Jurkat, Clone E6-1 (cell line): ENCODE results near the gene PARD3.
A peak's percentile ranks its signal among the peaks of the same experiment; 100 is the strongest.
"Not testable (repeated sequence)": the region's sequence is repeated elsewhere in the genome, so short reads cannot be mapped to it uniquely, and the experiment has no call there.

Source experiments
- DNase-seq: peaks from one replicate; pipeline ENCODE4 v3.0.0-alpha.2; 2011; ENCODE audit warnings: low read depth, low spot score
- H3K4me3 ChIP-seq: 2 replicates; pipeline ENCODE4 v1.5.1; 2011; ENCODE audit warnings: mild to moderate bottlenecking, low read length, control low read depth, moderate library complexity

PARD3 gene

DNA sequence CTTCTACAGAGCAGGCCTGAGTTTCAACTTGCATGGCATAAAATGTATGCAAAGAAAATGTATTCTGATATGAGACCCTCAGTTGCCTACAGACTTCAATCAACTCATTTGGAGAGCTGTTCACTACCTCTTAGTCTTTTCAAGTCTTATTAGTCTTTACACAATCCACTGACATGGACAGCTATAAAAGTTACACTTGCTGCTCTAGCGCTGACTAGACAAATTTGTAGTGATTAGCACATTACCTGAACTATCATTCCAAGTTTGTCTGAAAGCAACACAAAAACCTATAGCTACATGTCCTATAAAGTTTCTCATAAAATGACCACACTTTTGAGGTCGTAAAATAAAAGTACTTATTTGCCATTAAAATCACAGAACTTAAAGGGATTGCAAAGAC is 83.9 kb downstream of the PARD3 start:
- no peak for DNase-seq
- no peak overlapping the region for H3K4me3 ChIP-seq

DNA sequence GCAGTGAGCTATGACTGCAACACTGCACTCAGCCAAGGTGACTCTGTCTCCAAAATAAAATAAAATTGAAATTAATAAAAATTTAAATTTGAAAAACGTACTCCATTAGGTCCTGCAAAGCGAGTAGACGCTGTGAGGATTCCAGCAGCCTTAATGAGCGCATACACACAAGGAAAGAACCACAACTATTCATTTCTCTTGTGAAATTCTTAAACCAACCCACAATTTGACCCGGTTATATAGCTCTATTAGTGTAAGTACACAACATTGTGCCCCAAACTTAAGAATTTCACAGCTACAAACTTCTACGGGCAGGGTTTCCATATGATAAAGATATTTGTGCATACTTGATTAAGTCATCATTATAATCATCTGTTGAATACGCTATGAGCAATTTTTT is 84.4 kb downstream of the PARD3 start:
- no peak overlapping the region for H3K4me3 ChIP-seq
- DNase-seq = no peak

DNA sequence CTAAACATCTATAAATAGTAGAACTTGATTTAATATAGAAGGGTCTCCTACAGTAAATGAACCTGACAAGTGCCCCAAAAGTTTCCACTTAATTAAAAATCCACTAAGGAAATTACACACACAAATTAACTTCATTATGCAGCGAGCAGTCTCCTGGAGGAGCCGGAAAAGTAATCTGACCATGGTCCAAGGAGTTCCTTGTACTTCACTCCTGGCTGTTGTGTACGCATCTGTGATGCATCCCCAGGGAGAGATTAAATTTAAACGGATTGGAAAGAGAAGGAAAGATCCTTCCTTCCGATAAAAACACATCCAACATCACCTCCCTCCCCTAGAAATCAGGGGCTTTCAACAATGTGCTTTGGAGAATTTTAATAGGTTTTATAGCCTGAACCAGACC is 85.5 kb downstream of the PARD3 start:
- no peak for DNase-seq
- no peak overlapping the region for H3K4me3 ChIP-seq

DNA sequence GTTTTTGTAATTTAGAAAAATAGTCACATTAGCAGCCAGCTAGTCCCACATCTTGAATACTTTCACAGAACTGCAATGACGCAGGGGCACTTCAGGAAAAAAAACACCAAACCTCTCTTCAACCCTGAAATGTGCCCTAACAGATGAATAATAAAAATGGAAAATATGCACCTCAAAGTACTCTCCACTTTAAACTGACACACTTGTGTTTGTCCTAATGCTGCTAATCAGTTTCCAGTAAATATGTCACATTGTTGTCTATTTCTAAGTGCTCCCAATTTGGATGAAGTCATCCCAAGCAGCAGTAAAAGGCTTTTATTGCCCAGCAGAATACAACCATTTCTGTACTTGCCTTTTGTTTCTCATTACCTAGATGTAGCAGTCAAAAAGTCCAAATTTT is 86.7 kb downstream of the PARD3 start:
- H3K4me3 ChIP-seq = no peak overlapping the region
- no peak for DNase-seq

DNA sequence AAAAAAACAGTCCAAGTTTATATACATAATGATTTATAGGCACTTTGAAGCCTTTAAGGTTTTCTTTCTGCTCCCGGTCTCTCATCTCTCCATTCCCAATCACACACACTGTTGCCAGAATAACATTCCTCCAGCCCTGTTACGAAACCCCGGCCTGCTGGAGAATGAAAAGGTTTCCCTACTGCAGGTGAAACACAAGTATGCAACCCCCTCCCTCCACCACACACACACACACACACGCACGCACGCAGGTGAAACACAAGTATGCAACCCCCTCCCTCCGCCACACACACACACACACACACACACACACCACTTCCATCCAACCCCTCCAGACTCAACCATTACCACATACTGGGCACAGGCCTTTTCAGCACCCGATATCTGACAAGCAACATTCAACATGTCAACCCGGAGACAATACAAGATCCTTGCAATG is 87.5 kb downstream of the PARD3 start:
- H3K4me3 ChIP-seq = no peak overlapping the region
- DNase-seq = no peak

DNA sequence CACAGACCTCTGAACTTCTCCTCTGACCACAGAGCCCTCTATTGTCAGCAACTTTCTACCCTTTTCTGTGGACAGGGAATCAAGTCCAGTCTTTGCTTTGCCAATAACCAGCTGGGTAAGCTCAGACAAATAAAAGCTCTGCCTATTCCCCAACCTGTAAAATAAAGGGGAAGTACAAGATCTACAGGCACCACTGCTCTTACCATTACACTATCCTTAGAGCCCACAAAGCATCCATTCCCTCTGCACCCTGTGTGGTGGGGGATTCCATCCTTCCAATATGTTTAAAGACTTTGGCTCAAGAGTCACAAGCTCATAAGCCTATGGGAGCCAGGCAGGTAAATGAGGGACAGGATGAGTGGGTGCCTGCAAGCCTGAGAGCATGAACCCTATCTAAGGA is 88.2 kb downstream of the PARD3 start:
- no peak for DNase-seq
- H3K4me3 ChIP-seq = no peak overlapping the region

DNA sequence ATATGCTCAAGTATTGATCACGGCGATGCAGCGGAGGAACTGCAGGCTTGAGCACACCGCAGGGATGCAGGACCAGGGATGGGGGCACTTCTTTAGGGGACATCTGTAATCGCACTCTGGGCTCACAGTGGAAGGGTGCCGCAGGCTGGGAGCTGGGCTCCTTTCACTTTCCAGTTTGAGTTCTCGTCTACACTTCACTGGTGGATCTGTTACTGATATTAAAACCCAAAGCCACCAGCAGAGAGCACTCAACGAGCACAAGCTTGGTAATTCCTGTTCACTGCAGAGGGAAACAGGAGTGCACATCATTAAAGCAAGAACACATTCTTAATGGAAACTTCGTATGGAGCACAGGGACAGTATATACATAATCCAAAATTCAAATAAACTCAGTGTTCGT is 91.3 kb downstream of the PARD3 start:
- DNase-seq = peak; percentile 31
- no peak overlapping the region for H3K4me3 ChIP-seq

DNA sequence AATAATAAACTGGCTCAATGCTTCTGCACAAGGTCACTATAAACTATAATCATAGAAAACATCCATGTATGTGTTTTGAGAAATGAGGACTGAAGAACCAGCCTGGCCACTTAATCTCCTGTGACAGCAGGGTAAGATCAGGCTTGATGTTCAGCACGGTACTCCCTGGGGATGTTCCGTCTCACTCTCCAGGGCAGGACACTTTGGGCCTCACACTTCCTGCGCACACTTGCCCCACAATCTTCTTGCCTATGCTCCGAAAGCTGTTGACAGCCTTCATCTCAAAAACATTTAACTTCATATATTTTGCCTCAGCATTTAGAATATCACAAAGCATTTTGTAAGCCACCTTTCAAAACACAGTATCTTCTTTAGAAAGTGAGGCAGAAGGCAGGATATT is 92.7 kb downstream of the PARD3 start:
- DNase-seq = no peak
- no peak overlapping the region for H3K4me3 ChIP-seq

DNA sequence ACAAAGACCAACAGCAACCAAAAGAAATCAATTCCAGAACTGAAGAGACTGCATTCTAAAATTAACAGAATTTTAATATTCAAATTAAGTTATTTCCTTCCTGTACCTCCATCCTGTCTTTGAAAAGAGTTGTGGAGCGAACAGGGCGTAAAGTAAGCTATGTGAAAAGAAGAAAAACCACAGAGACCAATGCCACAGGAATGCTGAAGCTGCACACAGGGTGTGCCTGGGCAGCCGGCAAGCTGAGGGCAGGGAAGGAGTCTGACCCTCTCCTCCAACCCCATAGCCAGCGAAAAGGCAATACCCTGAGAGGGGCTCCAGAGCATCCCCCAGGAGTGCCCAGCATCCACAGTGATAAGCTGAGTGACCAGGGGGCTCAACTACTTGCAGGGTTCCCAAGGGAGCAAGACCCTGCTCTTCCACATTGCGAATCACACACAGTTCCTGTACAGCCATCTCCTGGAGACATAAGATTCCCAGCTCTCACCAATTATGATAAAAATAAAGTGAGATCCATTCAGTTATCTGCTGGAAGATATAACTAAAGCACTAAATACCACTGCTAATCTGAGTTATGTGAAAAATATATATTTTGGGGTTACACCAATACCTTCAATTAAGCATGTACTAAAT is 93.8 kb downstream of the PARD3 start:
- peak; percentile 47 for DNase-seq
- H3K4me3 ChIP-seq = 0 out of 2 replicates have a peak overlapping the region, but pooled peaks have one; percentile 1

DNA sequence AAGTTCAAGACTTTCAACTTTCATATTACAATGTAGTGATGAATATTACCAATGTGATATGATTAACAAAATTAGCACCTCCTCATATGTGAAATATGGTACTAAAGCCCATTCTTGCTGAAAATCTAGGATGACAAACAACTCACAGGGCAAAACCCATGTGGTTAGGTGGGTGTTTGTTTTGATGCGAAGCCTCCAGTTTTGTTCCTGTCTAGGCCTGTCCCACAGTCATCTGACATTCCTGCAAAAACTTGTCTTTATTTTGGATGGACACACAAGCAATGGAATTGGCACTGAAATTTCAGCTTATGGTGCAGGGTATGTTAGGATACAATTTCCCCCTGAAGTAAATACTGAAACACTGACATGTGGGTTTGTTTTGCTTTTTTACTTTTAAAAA is 95.3 kb downstream of the PARD3 start:
- H3K4me3 ChIP-seq = no peak overlapping the region

DNA sequence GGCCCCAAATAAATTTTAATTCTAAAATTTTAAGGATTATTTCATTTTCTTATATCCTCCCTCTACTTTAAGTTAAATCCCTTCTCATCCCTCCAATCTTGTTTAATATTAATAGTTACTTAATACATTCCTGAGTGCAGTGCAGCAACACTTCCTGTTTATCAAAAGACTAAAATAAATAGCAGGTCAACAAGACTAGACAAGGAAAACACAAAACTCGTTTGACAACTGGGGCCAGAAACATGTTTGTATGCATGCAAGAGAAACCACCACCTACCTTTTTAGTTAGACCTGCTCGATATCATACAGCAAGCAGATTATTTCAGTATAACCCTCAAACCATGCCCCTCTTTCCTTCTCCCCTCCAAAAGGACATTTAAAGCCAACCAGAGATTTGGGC is 95.8 kb downstream of the PARD3 start:
- DNase-seq = no peak
- H3K4me3 ChIP-seq = no peak overlapping the region

More for the DNA sequence above, 95.3 kb downstream of the PARD3 start:
- DNase-seq = no peak

DNA sequence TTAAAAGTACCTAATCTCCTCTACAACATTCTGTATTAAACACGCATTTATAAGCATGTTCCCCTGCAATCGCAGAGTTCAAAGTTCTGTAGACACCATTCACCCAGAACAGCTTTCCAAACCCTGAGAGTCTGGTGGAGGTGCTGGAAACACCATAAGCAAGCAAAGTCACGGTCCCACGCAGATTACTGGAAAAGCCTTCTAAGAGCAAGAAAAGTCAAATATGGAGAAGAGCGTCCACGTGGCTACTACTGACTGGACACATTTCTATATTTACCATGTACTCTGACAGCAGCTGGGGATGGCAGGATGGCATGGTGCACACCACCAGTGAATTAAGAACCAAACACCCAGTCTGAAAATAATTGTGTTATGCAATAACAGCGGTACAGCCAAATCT is 97.7 kb downstream of the PARD3 start:
- no peak overlapping the region for H3K4me3 ChIP-seq
- DNase-seq = no peak

DNA sequence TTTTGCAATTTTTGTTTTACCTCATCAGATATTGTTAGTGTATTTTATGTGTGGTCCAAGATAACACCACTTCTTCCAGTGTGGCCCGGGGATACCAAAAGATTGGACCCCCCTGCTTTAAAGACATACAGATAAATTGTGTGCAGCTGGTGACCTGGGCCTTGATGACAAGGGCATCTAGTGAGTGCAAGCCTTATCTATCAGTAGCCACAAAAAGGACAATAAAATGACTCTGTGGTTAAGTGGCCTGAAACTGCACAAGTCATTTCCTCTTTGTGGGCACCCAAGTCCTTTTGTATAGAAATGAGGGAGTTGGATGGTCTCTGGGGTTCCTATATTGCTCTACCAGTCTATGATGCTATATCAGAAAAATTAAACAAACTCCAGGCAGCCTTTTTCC is 98.1 kb downstream of the PARD3 start:
- DNase-seq = peak; percentile 45
- H3K4me3 ChIP-seq = no peak overlapping the region

DNA sequence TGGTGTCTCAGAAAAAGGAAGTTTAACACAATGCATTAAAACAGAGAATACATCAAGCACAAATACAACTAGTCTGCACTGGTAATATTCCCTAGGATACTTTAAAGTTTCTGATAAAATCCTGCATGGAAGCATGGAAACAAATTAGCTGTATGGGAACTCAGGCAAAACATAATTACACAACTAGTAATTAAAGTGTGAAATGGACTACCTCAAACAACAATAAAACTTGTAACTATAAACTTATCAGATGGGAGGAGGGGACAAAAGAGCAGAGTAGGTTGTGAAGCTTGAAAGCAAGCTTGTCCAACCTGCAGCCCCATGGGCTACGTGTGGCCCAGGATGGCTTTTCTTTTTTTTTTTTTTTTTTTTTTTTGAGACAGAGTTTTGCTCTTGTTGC is 98.9 kb downstream of the PARD3 start:
- H3K4me3 ChIP-seq = no peak overlapping the region
- no peak for DNase-seq

DNA sequence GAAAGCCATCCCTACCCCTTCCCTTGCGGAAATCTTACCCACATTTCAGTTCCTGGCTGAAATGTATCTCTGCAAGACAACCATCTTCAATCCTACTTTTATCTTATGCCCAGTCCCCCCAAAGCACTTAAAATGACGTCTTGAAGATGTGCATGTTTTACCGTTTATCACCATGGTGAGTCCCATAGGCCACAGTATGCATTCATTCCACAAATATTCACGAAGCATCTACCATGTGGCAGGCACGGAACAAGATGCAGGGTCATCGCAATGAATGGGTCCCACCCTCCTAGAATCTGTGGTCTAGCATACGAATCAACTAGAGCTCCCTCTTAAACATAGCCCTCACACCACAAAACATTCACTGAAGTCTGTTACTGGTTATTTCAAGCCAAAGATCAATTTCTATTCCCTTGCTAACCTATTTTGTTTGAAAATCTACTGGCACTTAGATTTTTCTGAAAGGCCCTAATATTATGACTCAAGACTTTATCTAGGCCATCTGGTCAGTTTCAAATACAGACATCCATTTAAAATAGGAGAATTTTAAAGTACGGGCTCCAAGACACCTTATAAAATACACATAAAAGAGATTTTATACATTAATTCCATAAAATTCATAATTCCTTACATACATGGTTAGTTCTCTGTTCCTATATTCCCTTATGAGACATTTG is 99.4 kb downstream of the PARD3 start:
- H3K4me3 ChIP-seq = no peak overlapping the region
- no peak for DNase-seq

DNA sequence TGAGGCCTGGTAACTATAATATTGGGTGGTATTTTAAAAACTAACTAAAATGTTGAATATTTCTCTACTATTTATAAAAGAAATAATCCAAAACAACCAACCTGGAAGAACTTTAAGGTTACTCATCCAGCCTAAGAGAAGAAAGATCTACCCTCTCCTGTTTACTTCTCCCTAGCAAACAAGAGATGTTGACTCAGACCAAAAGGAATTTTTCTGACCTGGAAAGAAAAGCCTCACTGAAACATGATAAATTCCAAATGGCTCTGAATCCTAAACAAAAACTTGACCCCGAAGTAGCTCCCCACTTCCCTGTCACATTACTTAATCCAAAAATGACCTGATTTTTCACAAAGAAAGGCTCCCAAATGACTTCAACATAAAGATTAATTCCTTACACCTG is 101.2 kb downstream of the PARD3 start:
- no peak for DNase-seq
- no peak overlapping the region for H3K4me3 ChIP-seq

DNA sequence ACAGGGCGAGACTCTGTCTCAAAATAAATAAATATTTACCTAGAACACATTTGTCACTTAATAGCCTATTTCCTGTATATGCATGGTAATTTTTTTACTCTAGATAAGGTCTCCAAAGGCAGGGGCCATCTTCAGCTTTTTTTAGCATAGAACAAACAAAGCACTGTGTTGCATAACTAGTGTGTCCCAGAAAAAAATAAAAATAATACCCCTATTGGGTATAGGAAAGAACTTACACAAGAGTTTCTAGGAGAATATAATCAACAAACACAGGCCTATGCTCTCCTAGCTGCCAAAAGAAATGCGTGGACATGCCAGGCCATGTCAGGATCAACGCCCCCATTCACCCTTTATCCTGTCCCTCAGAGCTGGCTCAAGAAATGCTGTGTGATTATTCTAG is 103.6 kb downstream of the PARD3 start:
- no peak overlapping the region for H3K4me3 ChIP-seq
- no peak for DNase-seq

DNA sequence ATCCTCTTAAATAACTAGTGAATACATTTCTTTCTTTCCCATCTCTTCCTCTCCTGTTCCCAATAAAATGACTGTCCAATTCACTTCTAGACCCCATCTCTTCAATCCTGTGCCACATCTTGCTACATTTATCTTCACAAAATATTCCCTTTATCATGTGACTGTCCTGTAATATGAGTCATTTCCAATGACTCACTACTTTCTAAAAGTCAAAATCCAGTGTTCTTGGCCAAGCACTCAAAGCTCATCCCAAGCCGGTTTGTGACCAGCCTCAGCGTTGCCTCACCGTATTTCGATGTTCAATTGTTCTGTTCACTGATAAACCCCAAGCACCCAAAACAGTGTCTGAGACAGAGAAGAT is 104.7 kb downstream of the PARD3 start:
- H3K4me3 ChIP-seq = no peak overlapping the region
- no peak for DNase-seq

DNA sequence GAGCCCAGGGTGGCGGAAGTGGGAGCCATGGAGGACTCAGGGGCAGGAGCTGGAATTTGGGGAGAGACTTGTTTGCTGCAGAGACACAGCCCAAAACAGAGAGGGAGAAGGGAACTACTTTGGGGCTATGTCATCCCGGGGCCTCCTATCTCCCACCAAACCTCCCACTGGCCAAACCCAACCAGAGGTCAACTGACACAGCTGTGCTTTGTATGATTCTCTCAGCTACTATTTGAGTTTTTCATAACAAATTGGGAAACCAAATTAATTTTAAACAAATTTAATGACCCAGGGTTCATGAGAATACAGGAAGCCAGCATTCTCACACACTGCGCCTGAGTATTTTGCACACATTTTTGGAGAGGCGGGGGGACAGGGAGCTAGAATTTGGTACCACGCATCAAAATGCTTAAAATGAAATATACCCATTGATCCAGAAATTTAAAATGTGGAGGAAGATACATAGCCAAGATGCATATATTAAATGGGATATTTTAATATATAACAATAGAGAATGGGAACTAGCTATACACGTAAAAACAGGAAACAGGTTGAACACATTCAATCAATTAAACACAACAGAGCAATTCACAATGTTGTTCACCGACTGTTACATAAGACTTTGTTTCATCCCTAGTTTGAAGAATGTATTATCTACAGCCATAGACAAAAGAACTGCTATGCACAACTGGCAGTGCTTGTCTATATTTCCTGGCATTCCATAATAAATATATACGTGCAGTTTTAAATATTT is 105.3 kb downstream of the PARD3 start:
- no peak for DNase-seq
- H3K4me3 ChIP-seq = no peak overlapping the region

DNA sequence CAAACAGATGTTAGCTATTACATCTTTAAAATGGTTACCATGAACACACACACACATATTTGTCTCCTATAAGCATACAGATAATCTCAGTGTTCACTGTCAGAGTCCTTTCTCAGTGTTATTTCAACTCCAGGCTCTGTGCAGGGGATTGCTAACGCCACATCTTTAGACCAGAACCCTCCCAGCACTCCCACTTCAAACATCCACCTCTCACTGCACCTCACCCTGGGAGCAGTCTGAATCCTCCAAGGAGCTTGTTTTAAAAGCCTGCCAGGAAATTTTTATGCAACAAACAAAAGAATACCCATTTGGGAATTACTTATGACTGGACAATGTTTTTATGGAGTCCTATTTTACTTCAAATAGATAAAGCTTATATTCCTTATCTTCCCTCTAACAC is 107.4 kb downstream of the PARD3 start:
- no peak overlapping the region for H3K4me3 ChIP-seq
- DNase-seq = no peak

DNA sequence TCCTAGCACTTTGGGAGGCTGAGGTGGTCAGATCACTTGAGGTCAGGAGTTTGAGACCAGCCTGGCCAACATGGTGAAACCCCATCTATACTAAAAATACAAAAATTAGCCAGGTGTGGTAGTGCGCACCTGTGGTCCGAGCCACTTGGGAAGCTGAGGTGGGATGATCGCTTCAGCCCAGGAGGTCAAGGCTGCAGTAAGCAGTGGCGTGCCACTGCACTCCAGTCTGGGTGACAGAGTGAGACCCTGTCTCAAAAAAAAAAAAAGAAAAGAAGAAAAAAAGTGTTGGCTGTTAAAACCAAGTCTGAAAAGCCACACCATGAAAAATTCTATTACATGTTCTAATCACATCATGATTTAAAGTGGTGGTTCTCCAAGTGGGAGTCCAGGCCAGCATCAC is 108.1 kb downstream of the PARD3 start:
- not testable (repeated sequence) for DNase-seq

More for the DNA sequence above, 108.1 kb downstream of the PARD3 start:
- H3K4me3 ChIP-seq = not testable (repeated sequence)
